ENCODE results near the gene EFHB. TPM values are rescaled to one million over a fixed set of nuclear protein-coding genes. Genes with fewer than 3 reads are reported as not detected.

The EFHB gene
- total and polyA plus RNA-seq, 2 of the 13 experiments (the other 11 are each of a cell fraction or from before 2014, with no cell fraction given), result 0.15 to 0.42 TPM

DNA sequence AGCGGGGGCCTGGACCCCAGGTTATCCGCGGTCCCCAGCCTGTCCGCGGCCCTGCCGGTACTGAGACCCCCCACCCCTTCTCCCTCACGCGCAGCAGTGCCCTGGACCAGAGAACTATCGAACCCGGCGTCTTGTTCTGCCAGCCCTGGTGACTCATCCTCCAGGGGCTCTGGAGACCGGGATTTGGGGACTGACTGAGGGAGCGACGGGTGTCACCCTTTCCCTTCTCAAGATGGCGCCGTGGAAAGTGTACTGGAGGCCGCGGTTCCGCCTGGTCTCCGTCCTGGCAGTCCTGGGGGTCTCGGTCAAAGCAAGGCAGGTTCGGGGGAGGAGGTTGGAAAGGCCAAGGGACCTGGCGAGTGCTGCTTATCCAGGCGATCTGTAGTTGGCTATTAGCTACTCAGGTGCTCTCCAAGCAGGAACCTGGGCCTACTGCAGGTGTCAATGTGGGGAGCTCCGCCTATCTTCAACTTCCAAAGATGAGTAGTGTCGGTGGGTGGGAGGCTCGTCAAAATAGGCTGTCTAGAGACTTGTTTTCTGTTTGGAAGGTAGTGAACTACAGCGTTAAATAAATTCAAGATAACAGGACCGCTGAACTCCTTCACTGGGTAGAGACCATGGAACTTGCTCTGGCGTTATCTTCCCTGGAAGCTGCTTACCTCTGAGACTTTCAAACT is 13.7 kb upstream of the EFHB start (continued):
- TF ChIP-seq, protein P1, sequence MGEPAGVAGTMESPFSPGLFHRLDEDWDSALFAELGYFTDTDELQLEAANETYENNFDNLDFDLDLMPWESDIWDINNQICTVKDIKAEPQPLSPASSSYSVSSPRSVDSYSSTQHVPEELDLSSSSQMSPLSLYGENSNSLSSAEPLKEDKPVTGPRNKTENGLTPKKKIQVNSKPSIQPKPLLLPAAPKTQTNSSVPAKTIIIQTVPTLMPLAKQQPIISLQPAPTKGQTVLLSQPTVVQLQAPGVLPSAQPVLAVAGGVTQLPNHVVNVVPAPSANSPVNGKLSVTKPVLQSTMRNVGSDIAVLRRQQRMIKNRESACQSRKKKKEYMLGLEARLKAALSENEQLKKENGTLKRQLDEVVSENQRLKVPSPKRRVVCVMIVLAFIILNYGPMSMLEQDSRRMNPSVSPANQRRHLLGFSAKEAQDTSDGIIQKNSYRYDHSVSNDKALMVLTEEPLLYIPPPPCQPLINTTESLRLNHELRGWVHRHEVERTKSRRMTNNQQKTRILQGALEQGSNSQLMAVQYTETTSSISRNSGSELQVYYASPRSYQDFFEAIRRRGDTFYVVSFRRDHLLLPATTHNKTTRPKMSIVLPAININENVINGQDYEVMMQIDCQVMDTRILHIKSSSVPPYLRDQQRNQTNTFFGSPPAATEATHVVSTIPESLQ (CRISPR knock-in tag; conservative IDR thresholded peaks at IDR 0.05), result no peak
- TF ChIP-seq ZNF598 (CRISPR knock-in tag; IDR thresholded peaks at IDR 0.05; ENCODE audit: borderline replicate concordance), result peak; percentile 74; the same call in 1 of the 2 replicates
- TF ChIP-seq NFYB (CRISPR knock-in tag; IDR thresholded peaks at IDR 0.05), result no peak
- TF ChIP-seq, protein P2, sequence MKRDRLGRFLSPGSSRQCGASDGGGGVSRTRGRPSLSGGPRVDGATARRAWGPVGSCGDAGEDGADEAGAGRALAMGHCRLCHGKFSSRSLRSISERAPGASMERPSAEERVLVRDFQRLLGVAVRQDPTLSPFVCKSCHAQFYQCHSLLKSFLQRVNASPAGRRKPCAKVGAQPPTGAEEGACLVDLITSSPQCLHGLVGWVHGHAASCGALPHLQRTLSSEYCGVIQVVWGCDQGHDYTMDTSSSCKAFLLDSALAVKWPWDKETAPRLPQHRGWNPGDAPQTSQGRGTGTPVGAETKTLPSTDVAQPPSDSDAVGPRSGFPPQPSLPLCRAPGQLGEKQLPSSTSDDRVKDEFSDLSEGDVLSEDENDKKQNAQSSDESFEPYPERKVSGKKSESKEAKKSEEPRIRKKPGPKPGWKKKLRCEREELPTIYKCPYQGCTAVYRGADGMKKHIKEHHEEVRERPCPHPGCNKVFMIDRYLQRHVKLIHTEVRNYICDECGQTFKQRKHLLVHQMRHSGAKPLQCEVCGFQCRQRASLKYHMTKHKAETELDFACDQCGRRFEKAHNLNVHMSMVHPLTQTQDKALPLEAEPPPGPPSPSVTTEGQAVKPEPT (CRISPR knock-in tag; IDR thresholded peaks at IDR 0.05; ENCODE audit: low read depth), result no peak
- TF ChIP-seq, protein P3, sequence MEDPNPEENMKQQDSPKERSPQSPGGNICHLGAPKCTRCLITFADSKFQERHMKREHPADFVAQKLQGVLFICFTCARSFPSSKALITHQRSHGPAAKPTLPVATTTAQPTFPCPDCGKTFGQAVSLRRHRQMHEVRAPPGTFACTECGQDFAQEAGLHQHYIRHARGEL (CRISPR knock-in tag; IDR thresholded peaks at IDR 0.05), result no peak
- no peak for TF ChIP-seq ZC3H4 (CRISPR knock-in tag; IDR thresholded peaks at IDR 0.05; ENCODE audit: borderline replicate concordance)
- no peak for TF ChIP-seq ERF (CRISPR knock-in tag; IDR thresholded peaks at IDR 0.05)
- TF ChIP-seq, protein P4, sequence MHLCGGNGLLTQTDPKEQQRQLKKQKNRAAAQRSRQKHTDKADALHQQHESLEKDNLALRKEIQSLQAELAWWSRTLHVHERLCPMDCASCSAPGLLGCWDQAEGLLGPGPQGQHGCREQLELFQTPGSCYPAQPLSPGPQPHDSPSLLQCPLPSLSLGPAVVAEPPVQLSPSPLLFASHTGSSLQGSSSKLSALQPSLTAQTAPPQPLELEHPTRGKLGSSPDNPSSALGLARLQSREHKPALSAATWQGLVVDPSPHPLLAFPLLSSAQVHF (CRISPR knock-in tag; IDR thresholded peaks at IDR 0.05), result no peak
- no peak for TF ChIP-seq ZFP36 (IDR thresholded peaks at IDR 0.05; ENCODE audit: borderline replicate concordance, low read depth, low read length, partially characterized antibody)
- TF ChIP-seq STAT5B (CRISPR knock-in tag; IDR thresholded peaks at IDR 0.05), result no peak
- TF ChIP-seq RFXAP (CRISPR knock-in tag; IDR thresholded peaks at IDR 0.05; ENCODE audit: borderline replicate concordance), result no peak
- TF ChIP-seq DNMT1 (CRISPR knock-in tag; IDR thresholded peaks at IDR 0.05), result no peak
- no peak; the same call in 1 of the 2 replicates for TF ChIP-seq ZNF775 (CRISPR knock-in tag; IDR thresholded peaks at IDR 0.05; ENCODE audit: borderline replicate concordance)
- TF ChIP-seq ZNF839 (CRISPR knock-in tag; IDR thresholded peaks at IDR 0.05; ENCODE audit: borderline replicate concordance), result no peak
- TF ChIP-seq NRL (CRISPR knock-in tag; IDR thresholded peaks at IDR 0.05; ENCODE audit: borderline replicate concordance), result peak; percentile 48; the same call in 1 of the 2 replicates
- TF ChIP-seq, protein P5, sequence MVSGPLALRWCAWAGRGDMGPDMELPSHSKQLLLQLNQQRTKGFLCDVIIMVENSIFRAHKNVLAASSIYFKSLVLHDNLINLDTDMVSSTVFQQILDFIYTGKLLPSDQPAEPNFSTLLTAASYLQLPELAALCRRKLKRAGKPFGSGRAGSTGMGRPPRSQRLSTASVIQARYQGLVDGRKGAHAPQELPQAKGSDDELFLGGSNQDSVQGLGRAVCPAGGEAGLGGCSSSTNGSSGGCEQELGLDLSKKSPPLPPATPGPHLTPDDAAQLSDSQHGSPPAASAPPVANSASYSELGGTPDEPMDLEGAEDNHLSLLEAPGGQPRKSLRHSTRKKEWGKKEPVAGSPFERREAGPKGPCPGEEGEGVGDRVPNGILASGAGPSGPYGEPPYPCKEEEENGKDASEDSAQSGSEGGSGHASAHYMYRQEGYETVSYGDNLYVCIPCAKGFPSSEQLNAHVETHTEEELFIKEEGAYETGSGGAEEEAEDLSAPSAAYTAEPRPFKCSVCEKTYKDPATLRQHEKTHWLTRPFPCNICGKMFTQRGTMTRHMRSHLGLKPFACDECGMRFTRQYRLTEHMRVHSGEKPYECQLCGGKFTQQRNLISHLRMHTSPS (CRISPR knock-in tag; IDR thresholded peaks at IDR 0.05; ENCODE audit: low read depth), result no peak
- TF ChIP-seq JUN (CRISPR knock-in tag; IDR thresholded peaks at IDR 0.05), result no peak
- TF ChIP-seq, protein P6, sequence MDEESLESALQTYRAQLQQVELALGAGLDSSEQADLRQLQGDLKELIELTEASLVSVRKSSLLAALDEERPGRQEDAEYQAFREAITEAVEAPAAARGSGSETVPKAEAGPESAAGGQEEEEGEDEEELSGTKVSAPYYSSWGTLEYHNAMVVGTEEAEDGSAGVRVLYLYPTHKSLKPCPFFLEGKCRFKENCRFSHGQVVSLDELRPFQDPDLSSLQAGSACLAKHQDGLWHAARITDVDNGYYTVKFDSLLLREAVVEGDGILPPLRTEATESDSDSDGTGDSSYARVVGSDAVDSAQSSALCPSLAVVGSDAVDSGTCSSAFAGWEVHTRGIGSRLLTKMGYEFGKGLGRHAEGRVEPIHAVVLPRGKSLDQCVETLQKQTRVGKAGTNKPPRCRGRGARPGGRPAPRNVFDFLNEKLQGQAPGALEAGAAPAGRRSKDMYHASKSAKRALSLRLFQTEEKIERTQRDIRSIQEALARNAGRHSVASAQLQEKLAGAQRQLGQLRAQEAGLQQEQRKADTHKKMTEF (CRISPR knock-in tag; IDR thresholded peaks at IDR 0.05), result no peak
- TF ChIP-seq ZNF501 (CRISPR knock-in tag; IDR thresholded peaks at IDR 0.05), result peak; percentile 15; the same call in 1 of the 2 replicates
- no peak; the same call in 1 of the 2 replicates for TF ChIP-seq MEIS1 (CRISPR knock-in tag; IDR thresholded peaks at IDR 0.05; ENCODE audit: borderline replicate concordance)
- TF ChIP-seq ZNF335 (CRISPR knock-in tag; IDR thresholded peaks at IDR 0.05), result 0 out of 2 replicates have a peak, but pooled peaks have one; percentile 2

Measured in HepG2 (cell line).